GM23338 (cell line): Measurements from ENCODE around the gene IL11RA.

Experiments
- CREB1 ChIP-seq: fragments of 250-450 bp; sonication (Bioruptor Pico); IDR thresholded peaks from 2 replicates; pipeline ENCODE4 v1.5.0; 2020; ENCODE audit warnings: low read depth, mild to moderate bottlenecking, moderate library complexity
- EZH2 ChIP-seq: fragments of 200-600 bp; sonication (generic); IDR thresholded peaks from one replicate; pipeline ENCODE4 v1.8.0; 2017; ENCODE audit warnings: antibody characterized with exemption, mild to moderate bottlenecking, low read depth; ENCODE audit not compliant: unreplicated experiment
- EZH2phosphoT487 ChIP-seq: fragments of 200-600 bp; sonication (generic); IDR thresholded peaks from one replicate; pipeline ENCODE4 v1.8.1; 2018; ENCODE audit warnings: antibody characterized with exemption; ENCODE audit not compliant: unreplicated experiment
- JUNB ChIP-seq: IDR thresholded peaks from one replicate; pipeline ENCODE4 v1.6.1; 2016; ENCODE audit warnings: antibody characterized with exemption; ENCODE audit not compliant: unreplicated experiment
- NANOG ChIP-seq: IDR thresholded peaks from 2 replicates; pipeline ENCODE4 v1.6.1; 2016; ENCODE audit warnings: antibody characterized with exemption, borderline replicate concordance
- POLR2AphosphoS5 ChIP-seq: IDR thresholded peaks from 2 replicates; pipeline ENCODE4 v1.6.1; 2016; ENCODE audit warnings: antibody characterized with exemption, low read depth
- REST ChIP-seq: IDR thresholded peaks from one replicate; pipeline ENCODE4 v1.6.1; 2018; ENCODE audit warnings: antibody characterized with exemption; ENCODE audit not compliant: unreplicated experiment
- TF ChIP-seq, protein P1 (sequence below), 2 experiments: fragments of 200-600 bp in 1 of 2; sonication (generic) in 1 of 2; conservative IDR thresholded peaks; 2 replicates each; pipeline versions ENCODE4 v1.5.1 to v1.6.1; 2016 to 2017; ENCODE audit warnings: antibody characterized with exemption in 2 of 2, low read depth in 2 of 2, mild to moderate bottlenecking in 2 of 2, moderate library complexity in 1 of 2
- TF ChIP-seq, protein P2 (sequence below): IDR thresholded peaks from 2 replicates; pipeline ENCODE4 v1.6.1; 2016; ENCODE audit warnings: antibody characterized with exemption

DNA sequence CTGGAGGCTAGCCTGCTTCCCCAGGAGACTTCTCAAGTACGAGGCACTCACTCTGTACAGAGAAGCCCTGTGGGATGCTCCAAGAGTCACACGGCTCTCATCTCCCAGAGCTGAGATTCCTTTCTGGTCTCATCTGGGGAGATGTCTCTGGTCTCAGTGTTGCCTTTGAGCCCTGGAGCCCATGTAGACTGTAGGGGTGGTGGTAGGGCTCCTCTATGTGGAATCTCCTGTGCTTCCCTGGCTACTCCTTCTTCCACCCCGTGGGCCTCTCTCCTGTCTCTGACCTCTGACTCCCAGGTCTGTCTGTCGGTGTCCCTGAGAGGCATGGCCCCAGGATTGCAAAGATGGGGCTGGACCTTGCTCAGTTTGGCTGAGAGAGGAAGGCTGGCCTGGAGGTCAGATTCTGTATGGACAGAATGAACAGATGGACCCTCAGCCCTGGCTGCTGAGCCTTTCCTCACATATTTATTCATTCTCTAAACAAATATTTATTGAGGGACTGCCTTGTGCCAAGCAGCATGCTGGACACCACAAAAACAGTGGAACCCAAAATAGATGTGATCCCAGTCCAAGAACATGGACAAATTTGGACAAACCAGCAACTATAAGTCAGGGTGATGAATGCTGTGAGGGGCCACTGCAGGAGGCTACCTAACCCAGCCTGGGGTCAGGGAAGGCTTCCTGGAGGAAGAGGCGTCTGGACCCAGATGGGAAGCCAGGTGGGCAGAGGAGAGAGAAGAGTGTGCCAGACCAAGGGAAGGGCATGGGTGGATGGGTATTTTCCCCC is 36.5 kb downstream of the IL11RA start:
- TF ChIP-seq EZH2phosphoT487 (no peak), POLR2AphosphoS5 (no peak), EZH2 (no peak), REST (no peak), NANOG (no peak), CREB1 (no peak), JUNB (no peak)
- TF ChIP-seq, protein P1, sequence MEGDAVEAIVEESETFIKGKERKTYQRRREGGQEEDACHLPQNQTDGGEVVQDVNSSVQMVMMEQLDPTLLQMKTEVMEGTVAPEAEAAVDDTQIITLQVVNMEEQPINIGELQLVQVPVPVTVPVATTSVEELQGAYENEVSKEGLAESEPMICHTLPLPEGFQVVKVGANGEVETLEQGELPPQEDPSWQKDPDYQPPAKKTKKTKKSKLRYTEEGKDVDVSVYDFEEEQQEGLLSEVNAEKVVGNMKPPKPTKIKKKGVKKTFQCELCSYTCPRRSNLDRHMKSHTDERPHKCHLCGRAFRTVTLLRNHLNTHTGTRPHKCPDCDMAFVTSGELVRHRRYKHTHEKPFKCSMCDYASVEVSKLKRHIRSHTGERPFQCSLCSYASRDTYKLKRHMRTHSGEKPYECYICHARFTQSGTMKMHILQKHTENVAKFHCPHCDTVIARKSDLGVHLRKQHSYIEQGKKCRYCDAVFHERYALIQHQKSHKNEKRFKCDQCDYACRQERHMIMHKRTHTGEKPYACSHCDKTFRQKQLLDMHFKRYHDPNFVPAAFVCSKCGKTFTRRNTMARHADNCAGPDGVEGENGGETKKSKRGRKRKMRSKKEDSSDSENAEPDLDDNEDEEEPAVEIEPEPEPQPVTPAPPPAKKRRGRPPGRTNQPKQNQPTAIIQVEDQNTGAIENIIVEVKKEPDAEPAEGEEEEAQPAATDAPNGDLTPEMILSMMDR (conservative IDR thresholded peaks at IDR 0.05; ENCODE audit: low read depth in 2 of 2) = no peak
- TF ChIP-seq, protein P2, sequence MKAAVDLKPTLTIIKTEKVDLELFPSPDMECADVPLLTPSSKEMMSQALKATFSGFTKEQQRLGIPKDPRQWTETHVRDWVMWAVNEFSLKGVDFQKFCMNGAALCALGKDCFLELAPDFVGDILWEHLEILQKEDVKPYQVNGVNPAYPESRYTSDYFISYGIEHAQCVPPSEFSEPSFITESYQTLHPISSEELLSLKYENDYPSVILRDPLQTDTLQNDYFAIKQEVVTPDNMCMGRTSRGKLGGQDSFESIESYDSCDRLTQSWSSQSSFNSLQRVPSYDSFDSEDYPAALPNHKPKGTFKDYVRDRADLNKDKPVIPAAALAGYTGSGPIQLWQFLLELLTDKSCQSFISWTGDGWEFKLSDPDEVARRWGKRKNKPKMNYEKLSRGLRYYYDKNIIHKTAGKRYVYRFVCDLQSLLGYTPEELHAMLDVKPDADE = no peak
